ENCODE data around the gene PRDM16. TPM values are rescaled to one million over a fixed set of nuclear protein-coding genes. Genes with fewer than 3 reads are reported as not detected.

The PRDM16 gene
- total RNA-seq, 1 experiment from 2014 or later, result 0.04 TPM

GRCh38 chr1:3231826-3232225, 162.8 kb downstream of the PRDM16 start:
- Histone ChIP-seq H3K27ac (ENCODE audit: low read length) (no peak overlapping the region), H3K79me2 (ENCODE audit: low read length) (no peaks in the 10 kb centered on the region), H4K20me1 (ENCODE audit: low read length) (no peaks in the 10 kb centered on the region), H3K4me1 (ENCODE audit: insufficient read depth, low read length) (no peaks in the 10 kb centered on the region), H3K4me3 (ENCODE audit: low read length) (no peak overlapping the region), H3F3A (ENCODE audit: low read length, unreplicated experiment) (no peaks in the 10 kb centered on the region), H3K4me2 (ENCODE audit: low read length) (no peak overlapping the region), H3K36me3 (ENCODE audit: low read depth, low read length) (no peaks in the 10 kb centered on the region), H3K9ac (ENCODE audit: low read length) (no peak overlapping the region), H3K9me3 (ENCODE audit: low read length) (no peaks in the 10 kb centered on the region), H2AFZ (ENCODE audit: low read length) (no peak overlapping the region), H3K9me2 (replicated peaks; ENCODE audit: low read length) (no peaks in the 10 kb centered on the region), H3K27me3 (ENCODE audit: low read length) (peaks cover 100% of the 10 kb centered on the region)
- no peak for DNase-seq
- TF ChIP-seq CTCF (conservative IDR thresholded peaks at IDR 0.05; ENCODE audit: low read depth, low read length), result no peak
- no peak for TF ChIP-seq EZH2 (IDR thresholded peaks at IDR 0.05; ENCODE audit: low read length, unreplicated experiment)
- no peak for TF ChIP-seq EZH2phosphoT487 (IDR thresholded peaks at IDR 0.05; ENCODE audit: borderline replicate concordance, low read length)
- intact Hi-C loops (cut with micrococcal nuclease), result no loop called here
- no peak for ATAC-seq
- CTCF ChIA-PET, result no interaction called here
- POLR2A ChIA-PET (ENCODE audit: unreplicated experiment), result no interaction called here
- BruUV-seq (replicated peaks), result no TSS peak

DNA sequence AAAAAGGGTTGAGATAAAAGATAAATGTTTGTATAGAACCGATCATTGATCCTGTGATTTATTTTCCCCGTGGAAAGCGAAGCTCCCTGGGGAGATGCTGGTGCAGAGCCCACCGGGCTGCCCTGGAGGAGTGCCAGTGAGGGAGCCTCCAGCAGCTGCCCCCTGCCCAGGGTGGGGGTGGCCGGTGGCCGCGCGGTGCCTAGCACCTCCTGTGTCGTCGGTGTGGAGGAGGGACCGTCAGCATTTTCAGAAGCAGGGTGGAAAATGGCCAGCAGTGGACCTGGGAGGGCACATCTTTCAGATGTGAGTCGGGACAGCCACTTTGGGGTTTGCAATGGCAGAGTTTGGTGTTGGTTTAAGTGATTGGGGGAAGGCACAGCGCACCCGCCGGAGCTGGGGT, 164.0 kb downstream of the PRDM16 start:
- no peaks in the 10 kb centered on the region for H3K79me2 ChIP-seq (ENCODE audit: low read length)
- H3K9ac ChIP-seq (ENCODE audit: low read length), result no peak overlapping the region
- intact Hi-C loops (cut with micrococcal nuclease), result no loop called here
- no peaks in the 10 kb centered on the region for H3K9me3 ChIP-seq (ENCODE audit: low read length)
- no TSS peak for BruUV-seq (replicated peaks)
- no peak overlapping the region for H3K4me3 ChIP-seq (ENCODE audit: low read length)
- H3K9me2 ChIP-seq (replicated peaks; ENCODE audit: low read length), result no peaks in the 10 kb centered on the region
- ChIA-PET CTCF (no interaction called here), POLR2A (ENCODE audit: unreplicated experiment) (no interaction called here)
- no peaks in the 10 kb centered on the region for H3K4me1 ChIP-seq (ENCODE audit: insufficient read depth, low read length)
- no peaks in the 10 kb centered on the region for H3F3A ChIP-seq (ENCODE audit: low read length, unreplicated experiment)
- H3K36me3 ChIP-seq (ENCODE audit: low read depth, low read length), result no peaks in the 10 kb centered on the region
- no peak overlapping the region for H2AFZ ChIP-seq (ENCODE audit: low read length)
- TF ChIP-seq CTCF (conservative IDR thresholded peaks at IDR 0.05; ENCODE audit: low read depth, low read length) (no peak), EZH2 (IDR thresholded peaks at IDR 0.05; ENCODE audit: low read length, unreplicated experiment) (no peak)
- H4K20me1 ChIP-seq (ENCODE audit: low read length), result no peaks in the 10 kb centered on the region
- H3K27ac ChIP-seq (ENCODE audit: low read length), result no peak overlapping the region
- ATAC-seq, result no peak
- H3K27me3 ChIP-seq (ENCODE audit: low read length), result peaks cover 100% of the 10 kb centered on the region
- no peak overlapping the region for H3K4me2 ChIP-seq (ENCODE audit: low read length)
- DNase-seq, result no peak

- H3K4me2 ChIP-seq (ENCODE audit: low read length), result no peak overlapping the region
- no peaks in the 10 kb centered on the region for H3K79me2 ChIP-seq (ENCODE audit: low read length)
- no peaks in the 10 kb centered on the region for H4K20me1 ChIP-seq (ENCODE audit: low read length)
- H3K4me3 ChIP-seq (ENCODE audit: low read length), result no peak overlapping the region
- POLR2A ChIA-PET (ENCODE audit: unreplicated experiment), result no interaction called here
- no peak overlapping the region for H2AFZ ChIP-seq (ENCODE audit: low read length)
- H3K9ac ChIP-seq (ENCODE audit: low read length), result no peak overlapping the region
- no TSS peak for BruUV-seq (replicated peaks)
- DNase-seq (no peak), ATAC-seq (no peak)
- H3K27ac ChIP-seq (ENCODE audit: low read length), result no peak overlapping the region
- TF ChIP-seq EZH2phosphoT487 (IDR thresholded peaks at IDR 0.05; ENCODE audit: borderline replicate concordance, low read length), result no peak
- TF ChIP-seq CTCF (conservative IDR thresholded peaks at IDR 0.05; ENCODE audit: low read depth, low read length), result no peak
- TF ChIP-seq EZH2 (IDR thresholded peaks at IDR 0.05; ENCODE audit: low read length, unreplicated experiment), result no peak
- no peaks in the 10 kb centered on the region for H3K9me2 ChIP-seq (replicated peaks; ENCODE audit: low read length)
- intact Hi-C loops (cut with micrococcal nuclease), result no loop called here
- H3F3A ChIP-seq (ENCODE audit: low read length, unreplicated experiment), result no peaks in the 10 kb centered on the region
- peaks cover 100% of the 10 kb centered on the region for H3K27me3 ChIP-seq (ENCODE audit: low read length)
- no peaks in the 10 kb centered on the region for H3K9me3 ChIP-seq (ENCODE audit: low read length)
- H3K4me1 ChIP-seq (ENCODE audit: insufficient read depth, low read length), result no peaks in the 10 kb centered on the region
- H3K36me3 ChIP-seq (ENCODE audit: low read depth, low read length), result no peaks in the 10 kb centered on the region
- CTCF ChIA-PET, result no interaction called here
These were observed 164.5 kb downstream of the PRDM16 start for GRCh38 chr1:3233551-3233950.
